Measurements from ENCODE around the gene SLC9A2.

The SLC9A2 gene

GRCh38 chr2:102674836-102675235, 55.5 kb downstream of the SLC9A2 start:
- no peak for DNase-seq (ENCODE audit: low read depth in 2 of 2)

DNA sequence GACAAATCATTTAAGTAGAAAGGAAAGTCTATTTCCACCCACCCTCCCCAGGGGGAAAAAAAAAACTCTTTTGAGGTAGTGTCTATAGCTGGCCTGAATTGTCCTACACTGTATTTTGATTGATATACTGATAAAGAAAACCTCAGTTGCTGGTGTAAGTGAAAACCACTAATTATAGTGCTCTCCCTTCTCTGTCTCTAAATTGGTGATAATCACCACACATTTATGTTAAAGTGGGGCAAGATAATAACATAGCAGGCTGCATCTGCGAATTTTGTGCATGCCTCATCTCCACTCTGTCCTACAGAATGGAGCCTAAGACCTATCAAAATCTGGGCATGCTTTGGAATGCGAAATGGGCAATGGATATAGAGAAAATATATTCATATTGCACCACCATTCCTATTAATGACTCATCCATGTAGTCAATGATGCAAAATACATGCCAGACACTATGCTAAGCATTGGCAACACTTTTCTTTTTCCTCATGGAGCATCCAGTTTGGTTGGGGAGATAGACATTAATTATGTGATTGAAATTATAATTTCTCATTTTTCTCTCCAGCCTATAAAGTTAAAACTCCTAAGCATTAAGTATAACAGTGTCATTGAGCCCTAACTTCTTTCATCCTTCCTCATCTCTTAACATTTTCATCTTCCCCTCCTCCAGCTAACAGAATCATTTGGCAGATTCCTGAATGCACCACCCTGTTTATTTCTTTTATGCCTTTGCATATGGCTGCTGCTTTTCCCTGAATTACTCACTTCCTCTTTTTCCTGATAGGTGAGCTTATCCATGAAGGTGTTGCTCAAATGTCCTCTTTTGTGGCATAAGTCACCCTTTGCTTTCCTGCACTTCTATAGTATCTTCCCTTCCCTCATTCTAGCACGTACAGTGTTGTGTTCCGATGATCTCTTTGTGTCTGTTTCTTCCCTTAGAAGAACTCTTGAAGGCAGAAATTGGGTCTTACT, 58.2 kb downstream of the SLC9A2 start:
- DNase-seq (ENCODE audit: low read depth in 2 of 2): no peak

DNA sequence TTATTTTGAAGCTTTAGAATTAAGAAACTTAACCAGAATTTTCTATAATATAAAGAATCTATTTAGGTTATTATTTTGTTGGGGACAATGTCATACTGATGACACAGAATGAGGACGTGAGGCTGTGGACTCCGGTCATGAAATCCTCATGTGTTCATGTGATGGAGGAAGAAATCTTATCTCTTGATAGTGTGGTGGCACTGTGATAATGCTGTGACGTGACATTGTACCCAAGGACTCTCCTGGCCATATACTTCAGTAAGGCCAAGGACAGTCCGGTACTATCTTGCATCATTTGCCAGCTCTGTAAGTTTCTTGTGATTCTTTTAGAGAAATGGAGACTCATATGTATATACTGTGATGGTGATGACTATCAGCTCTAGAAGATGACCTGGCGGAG, 59.1 kb downstream of the SLC9A2 start:
- no peak for DNase-seq (ENCODE audit: low read depth in 2 of 2)

GRCh38 chr2:102686479-102687439, 67.4 kb downstream of the SLC9A2 start:
- no peak for DNase-seq (ENCODE audit: low read depth in 2 of 2)

DNA sequence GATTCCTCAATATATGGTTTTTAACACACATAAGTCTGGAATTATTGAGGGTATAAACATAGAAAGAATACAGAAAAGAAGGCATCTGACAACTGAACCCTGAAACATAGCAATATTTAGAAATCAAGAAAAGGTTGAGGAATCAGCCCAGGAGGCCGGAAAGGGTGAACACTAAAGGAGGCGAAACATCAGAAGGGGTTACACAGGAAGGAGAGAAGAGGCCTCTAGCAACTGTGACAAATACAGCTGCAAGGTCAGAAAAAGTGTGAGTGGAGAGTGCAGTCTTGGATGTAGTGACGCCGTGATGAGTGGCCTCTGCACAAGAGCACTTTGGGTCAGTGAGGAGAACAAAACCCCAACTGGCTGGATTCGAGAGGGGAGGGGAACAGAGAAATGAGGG, 70.7 kb downstream of the SLC9A2 start:
- no peak for DNase-seq (ENCODE audit: low read depth in 2 of 2)

DNA sequence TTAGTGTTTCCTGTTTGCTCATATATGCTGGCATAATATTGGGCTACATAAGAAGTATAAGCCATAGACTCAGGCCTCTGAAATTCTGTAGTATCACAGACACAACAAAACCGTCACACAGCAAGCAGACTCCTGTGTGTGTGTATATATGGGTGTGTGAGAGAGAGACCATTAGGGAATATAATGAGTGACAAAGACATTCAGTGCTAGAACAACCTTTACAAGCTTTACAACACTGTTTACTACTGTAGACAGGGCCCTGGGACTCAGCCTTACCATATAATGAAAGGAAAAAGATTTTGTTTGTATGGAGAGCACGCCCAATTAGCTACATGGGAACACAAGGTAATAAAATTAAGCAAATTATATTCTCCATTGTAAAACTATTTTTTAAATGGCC, 77.1 kb downstream of the SLC9A2 start:
- no peak for DNase-seq (ENCODE audit: low read depth in 2 of 2)

GRCh38 chr2:102698369-102699111, 79.2 kb downstream of the SLC9A2 start:
- no peak for DNase-seq (ENCODE audit: low read depth in 2 of 2)

- DNase-seq (ENCODE audit: low read depth in 2 of 2): no peak
Observed at GRCh38 chr2:102703305-102703704, 84.0 kb downstream of the SLC9A2 start.

- DNase-seq (ENCODE audit: low read depth in 2 of 2): no peak
Observed at GRCh38 chr2:102703748-102704147, 84.4 kb downstream of the SLC9A2 start.

DNA sequence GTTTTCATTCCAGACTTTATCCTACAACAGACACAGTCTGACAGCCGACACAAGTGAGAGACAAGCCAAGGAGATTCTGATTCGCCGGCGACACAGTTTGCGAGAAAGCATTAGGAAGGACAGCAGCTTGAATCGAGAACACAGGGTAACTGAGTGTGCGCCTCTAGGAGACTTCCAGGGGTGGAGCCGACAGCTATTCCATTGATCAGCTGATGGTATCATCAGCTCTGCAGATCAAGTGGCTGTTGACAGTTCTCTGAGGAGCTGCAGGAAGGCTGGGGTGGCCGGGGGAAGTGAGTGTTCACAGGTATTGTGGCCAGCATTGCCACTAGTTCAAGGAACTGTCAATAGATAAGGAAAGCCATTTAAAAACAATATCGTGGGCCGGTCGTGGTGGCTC, 85.2 kb downstream of the SLC9A2 start:
- no peak for DNase-seq (ENCODE audit: low read depth in 2 of 2)

- DNase-seq (ENCODE audit: low read depth in 2 of 2): no peak
Observed at GRCh38 chr2:102707796-102708695, 88.7 kb downstream of the SLC9A2 start.

GRCh38 chr2:102708847-102709559, 89.7 kb downstream of the SLC9A2 start:
- no peak for DNase-seq (ENCODE audit: low read depth in 2 of 2)

DNA sequence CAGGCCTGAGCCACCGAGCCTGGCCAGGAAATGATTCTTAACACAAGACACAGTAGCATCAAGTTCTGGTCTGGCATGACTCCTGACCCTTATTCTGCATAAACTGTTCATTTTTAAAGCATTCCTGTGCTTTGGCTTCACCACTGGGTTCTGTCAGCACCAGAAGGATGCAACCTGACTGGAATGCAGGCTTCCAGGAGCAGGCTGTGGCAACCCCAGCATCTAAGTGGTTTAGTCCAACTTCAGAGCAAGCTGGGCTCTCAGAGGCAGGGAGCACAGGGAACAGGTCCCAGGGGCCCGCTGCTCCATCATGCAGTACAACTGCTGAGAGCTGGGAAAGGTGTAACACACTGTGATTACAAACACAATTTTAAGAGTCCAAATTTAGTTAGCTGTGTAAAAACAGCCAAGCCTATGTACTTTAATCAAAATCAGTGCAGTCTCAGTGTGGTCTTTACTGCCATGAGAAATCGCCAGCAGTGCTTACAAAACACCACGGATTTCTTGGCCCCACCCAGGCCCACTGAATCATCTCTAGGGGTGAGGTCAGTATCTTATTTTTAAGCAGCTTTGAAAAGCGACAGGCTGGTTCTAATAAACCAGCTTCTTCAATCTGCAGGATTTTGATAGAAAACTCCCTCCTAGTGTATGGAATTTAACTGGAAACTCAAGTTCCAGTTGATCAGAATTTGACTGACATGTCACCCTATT, 98.1 kb downstream of the SLC9A2 start:
- no peak for DNase-seq (ENCODE audit: low read depth in 2 of 2)

DNA sequence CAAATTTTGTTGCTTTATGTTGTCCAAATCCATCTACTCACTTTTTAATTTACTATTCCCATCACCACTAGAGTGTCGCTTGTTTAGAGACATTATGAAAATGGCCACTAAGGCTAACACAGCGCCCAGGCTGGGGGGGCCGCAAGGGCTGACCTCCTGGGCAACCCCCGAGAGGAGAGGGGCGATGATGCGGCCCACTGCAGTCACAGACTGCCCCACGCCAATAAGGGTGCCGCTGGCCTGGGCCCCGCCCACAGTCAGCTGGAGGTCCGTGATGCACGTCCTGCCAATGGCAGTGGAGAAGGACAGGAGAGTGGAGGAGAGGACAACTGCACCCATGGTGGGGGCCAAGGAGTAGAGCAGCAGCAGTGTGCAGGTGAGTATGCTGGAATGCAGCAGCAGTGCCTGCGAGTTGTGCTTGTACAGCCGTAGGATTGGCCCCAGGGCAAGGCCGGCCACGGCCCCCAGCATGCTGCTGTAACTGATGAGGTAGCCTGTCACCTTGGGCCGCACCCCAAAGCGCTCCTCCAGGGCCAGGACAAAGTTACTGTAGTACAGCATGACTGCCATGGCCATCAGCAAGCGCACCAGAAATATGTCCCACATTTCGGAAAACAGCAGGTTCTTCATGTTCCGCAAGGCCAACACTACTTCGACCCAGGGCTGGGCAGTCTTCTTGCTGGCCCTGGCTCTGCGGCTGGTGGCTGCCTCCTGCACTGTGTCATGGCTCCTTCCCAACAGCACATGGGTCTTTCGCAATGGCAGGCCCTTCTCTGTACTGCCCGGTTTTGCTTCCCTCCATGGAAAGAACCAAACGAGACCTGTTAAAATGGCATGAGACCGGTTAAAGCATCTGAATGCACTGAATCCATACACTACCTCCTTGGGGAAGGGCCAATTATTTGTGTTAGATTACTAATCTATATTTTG, 99.3 kb downstream of the SLC9A2 start:
- DNase-seq (ENCODE audit: low read depth in 2 of 2): no peak

DNA sequence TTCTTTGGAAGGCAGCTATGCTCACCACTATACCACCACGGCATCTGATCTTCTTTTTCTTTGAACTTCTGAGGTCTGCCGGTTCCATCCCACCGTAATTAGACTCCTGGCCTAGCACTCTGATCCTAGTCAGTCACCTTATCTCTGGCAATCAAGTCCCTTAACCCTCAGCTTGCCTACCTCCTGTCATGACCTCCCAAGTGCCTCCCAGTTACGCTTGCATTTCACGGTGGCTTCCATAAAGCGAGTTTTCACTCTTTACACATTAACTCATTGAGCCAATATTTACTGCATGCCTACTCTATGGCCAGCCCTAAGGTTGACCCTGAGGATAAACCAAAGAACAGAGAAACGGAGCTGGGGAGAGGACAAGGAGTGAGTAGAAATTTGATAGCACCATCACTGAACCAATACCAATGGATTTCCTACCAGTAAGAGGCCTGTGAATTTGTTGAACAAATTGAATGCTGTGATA, 104.7 kb downstream of the SLC9A2 start:
- DNase-seq (ENCODE audit: low read depth in 2 of 2): no peak

GRCh38 chr2:102724553-102724952, 105.2 kb downstream of the SLC9A2 start:
- DNase-seq (ENCODE audit: low read depth in 2 of 2): no peak

DNA sequence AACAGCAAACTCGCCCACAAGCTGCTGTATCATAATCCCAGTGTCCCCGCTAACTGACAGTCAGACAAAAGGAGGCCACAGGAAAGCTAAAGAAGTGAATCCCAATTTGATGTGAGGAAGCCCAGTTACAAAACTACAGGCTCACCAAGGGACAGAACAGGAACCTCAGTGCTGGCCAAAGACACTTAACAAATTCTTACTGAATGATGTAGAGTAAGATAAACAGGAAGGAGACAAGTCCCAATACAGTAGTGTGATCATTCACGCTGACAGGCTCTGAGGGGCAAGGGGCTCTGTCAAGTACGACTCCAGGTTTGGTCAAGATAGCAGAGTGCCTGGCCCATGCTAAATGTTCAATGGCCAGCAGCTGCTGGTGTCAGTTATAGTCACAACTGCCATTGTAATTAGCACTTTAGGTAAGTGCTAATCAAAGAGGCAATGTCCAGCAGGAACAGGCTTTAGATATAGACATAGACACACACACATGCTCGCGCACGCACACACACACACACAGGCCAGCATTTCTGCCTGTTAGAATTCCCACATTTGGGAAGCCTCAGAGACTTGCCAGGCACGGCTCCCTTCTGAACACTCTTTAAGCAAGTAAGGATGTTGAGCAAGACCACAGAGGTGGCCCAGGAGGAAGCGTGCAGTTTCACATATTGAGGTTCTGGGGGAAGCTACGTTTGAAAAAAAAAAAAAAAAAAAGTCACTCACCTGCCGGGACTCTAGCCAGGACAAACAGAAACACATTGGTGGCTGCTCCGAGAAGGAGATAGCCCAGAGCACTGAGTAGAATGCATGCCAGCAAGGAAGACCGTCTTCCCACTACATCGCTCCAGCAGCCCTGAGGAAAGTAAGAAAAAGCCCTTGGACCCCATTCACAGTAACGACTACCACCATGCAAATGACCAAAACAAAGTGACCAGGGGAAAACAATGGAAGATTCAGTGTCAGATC, 107.1 kb downstream of the SLC9A2 start:
- no peak for DNase-seq (ENCODE audit: low read depth in 2 of 2)
